HG02981 (cell line): Measurements from ENCODE around the gene KCNE4.

ENCODE experiments used
- ATAC-seq: cut with Tn5 transposase; IDR thresholded peaks from one replicate; pipeline ENCODE4 v1.9.1; 2021; ENCODE audit warnings: mild to moderate bottlenecking, moderate library complexity; ENCODE audit not compliant: unreplicated experiment

Gene KCNE4

DNA sequence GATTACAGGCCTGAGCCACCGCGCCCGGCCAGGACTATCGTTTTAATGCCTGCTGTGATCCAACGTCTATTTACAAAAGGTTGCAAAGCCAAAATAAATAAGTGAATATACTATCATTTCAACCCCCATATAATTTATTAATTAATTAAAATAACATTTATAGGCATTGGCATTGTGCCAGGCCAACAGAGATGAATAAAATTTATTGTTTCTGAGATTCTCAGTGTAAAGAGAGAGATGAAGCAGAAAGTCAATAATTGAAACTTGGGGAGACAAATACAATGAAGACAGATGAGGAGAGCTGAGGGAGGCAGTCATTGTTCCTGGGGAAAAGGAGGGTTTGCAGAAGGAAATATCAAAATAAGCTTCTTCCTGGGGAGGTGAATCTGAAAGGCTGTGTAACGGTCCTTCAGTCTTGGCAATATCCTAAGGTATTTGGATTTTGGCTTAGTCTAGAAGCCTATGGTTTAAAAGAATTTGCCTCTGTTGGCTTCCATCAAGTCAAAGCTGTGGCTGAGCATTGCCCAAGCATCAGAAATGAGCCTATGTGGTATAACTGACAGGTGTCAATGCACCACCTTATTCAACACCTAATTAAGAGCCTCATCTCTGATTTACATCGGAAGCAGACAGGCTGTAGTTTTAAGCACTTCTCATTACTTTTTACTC is 31.5 kb downstream of the KCNE4 start:
- no peak for ATAC-seq

DNA sequence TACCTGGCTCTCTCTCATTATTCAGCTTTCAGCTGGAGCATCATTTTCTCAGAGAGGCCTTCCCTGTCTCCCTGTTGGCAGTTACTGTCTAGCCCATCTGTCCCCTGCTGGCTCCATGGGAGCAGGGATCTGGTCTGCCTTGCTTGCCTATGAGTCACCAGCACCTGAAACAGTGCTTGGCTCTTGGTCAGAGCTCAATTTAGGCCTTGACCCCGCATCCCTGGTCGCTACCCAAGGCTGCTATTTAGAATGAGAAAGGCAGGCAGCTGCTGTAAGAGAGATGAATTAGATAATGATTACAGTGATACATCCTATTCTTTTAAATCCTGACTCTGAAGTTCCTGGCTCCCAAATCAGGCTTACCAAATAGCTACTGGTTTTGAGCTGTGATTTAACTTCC is 32.9 kb downstream of the KCNE4 start:
- no peak for ATAC-seq

DNA sequence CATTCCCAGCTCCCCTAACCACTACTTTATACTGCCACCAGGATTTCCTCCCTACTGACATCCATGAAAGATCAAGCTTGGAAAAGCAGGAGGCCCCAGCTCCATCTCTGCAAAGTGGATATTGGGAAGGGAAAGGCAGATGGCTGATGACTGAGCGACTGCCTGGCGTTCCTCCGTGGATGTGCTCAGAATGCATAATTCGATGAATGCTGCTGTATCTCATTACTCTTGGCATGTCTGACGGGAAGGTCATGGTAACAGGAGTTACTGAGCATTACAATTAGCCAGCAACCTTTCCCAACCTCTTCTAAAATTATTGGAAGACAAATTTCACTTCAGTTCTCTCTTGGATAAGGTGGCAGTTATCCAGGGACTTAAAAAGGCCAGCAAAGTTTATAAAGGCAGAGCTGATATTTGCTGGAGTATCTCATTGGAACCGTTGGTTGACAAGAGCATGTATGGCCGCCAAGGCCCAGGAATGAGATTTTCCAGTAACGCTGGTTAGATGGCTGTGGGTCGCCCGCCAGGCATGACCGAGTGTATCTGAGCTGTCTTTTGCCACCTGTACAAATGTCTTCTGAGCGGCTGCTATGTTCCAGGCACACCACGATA is 34.5 kb downstream of the KCNE4 start:
- ATAC-seq = no peak

DNA sequence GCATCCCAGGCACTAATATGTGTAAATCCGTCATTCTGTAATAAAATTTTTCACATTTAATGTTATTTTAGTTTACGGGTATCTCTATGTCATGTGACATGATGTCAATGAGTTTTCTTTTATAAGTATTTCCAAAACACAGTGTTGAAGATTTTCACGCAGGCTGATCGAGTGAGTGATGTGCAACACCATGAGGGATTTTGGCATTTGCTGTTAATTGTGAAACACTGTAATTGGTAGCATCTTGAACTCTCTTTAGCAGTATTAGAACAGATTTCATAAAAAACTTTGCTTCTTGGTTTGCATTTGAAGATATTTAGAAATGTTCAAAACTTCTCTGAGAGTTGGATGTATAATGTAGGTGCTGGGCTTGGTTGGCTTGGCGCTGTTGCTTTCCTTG is 35.5 kb downstream of the KCNE4 start:
- no peak for ATAC-seq

DNA sequence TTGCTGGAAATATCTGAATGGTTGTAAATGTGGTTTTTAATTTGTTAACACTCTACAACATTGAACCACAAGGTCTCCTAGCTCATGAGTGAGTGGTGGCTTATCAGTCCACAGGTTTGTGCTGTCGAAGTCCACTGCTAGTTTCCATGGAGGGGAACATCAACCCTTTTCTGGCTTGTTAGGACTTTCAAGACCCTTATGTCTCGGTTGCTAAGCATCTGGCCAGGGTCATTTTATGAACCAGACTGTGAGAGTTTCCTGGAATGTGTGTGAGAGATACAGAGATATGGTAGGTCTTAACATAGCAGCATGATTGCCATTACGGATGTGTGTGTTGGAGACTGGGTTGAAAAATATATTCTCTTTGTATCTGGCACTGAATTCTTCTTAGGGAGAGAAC is 36.9 kb downstream of the KCNE4 start:
- ATAC-seq = no peak

DNA sequence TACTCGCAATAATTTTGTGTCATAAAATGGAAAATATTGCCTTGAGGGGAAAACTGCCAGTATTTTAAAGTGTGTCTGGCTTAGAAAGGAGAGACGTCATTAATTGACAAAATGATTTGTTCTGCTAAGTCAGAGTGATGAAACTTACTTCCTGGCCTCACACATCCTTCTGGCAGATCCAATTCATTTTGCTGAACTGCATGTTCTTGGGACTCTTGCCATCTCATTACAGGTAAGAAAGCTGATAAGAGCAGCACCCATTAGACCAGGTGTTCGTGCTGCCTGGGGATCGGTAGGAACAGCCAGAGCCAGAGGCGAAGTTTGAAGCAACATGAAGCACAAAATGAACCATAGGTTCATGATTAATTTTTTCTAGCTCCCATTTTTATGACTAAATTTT is 38.0 kb downstream of the KCNE4 start:
- no peak for ATAC-seq

DNA sequence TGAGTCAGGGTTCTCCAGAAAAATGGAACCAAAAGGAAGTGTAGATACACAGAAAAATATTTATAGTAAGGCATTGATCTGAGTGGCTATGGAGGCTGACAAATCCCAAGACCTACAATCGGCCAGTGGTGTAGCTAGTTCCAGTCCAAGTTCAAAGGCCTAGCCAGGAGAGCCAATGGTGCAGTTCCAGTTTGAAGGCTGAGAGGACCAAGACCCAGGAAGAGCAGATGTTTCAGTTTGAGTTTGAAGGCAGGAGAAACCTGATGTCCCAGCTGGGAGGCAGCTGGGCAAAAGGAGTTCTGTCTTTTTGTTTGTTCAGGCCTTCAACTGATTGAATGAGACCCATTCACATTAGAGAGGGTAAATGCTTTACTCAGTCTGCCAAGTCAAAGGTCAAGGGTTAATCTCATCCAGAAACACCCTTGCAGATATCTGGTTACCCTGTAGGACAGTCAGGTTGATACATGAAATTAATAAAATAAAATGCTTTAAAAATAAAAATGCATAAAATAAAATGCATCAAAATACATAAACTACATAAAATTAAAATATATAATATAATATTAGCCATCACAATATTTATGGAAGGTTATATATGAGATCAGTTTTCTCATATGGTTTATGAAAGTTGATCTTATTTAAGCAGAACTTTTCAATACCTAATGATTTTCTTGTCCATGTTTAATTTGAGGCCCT is 38.7 kb downstream of the KCNE4 start:
- ATAC-seq = no peak

DNA sequence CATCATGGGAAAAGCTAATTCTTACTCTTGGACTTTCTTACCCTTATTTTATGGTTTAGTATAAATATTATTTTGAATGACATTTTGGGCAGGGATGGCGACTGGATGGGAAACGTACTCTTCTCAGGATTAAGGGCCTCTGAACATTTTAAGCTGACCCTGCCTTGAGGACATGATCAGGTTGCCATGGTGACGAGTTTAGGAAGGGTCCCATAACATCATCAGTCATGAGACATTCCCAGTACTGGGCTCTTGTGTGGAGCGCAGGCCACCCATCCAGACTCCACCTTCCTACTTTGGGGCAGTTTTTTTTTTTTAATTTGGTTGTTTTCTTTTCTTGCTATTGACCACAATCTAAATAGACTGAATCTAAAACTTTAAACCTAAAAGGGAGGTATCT is 40.7 kb downstream of the KCNE4 start:
- ATAC-seq = no peak

DNA sequence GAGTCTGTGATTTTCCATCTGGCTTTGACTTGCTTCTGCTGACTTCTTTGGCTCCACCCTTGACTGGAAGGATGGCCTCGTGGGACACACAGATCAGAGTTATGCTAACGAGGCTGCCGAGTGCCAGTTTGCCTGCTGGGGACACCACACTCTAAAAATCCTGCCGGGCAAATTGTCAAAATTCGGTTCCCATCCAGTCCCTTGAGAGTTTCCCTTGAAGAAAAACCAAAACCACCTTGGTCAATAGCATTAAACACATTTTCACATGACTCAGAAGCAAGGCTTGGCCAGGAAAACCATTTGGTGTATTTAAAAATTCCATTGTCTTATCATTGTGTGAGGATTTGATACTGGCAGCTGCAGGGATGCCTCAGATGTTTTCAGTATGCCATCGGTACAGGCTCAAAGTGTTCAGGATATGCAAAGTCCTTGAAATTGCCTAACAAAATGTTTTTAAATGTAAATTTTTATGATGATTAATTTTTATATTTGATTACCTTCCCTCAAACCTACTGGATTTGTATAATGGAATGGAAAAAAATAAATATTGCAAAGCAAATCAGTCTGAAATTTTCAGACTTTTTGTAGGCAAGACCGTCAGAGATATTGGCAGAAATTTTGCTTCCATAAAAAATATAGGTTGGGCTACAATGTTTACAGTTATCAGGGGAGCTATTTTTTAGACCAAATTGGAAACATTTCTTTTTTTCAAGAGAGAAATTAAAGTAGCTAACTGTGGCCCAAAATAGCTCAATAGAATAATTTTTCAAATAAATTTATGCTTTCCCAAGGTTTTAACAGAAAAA is 41.6 kb downstream of the KCNE4 start:
- ATAC-seq = no peak

DNA sequence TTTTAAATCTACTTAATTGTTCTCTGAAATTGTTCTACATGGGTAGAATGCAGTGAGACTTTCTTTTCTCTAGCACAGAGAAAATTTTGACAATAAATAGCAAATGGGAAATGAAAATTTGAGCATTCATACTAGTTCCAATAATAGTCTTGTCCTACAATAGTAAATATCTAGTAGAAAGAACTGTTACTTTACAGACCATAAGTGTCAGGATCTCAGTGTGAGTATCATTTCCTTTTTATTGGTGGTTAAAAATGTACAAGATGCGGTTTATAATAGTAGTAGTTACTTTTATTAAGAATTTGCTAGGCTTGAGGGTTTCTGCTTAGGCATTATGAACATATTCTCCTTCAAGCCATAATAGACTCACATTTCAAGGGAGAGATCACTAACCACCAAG is 43.2 kb downstream of the KCNE4 start:
- ATAC-seq = no peak

DNA sequence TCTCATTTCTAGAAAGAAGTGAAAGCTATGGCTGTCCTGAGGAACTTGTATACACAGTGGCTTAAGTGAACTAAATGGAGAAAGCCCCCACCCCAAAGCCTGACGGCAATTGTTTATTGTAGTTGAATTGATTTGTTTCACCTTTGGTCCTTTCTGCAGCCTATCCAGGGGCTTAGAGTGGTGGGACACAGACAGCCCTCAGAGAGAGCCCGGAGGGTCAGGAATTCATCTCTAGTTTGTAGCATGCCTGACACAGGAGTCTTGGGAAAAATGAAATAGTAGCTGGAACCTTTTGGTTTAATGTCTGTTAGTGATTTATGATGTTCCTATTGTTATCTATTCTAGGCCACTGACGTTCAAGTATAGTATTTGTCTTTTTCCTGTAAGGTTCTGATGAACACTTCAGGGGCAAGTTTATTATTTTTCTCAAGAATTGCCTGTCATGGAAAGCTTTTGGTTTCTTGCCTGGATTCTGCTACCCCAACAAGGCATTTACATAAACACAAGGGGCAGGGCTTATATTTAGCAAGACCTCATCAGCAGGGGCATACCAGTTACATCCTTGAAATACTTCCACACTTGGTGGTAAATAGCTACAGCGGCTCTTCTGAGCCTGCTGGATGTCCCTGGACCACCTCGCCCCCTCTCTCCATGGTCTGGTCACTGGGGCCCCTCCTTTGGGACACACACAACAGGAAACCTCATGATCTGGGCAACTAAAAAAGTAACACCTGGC is 44.4 kb downstream of the KCNE4 start:
- ATAC-seq = no peak

DNA sequence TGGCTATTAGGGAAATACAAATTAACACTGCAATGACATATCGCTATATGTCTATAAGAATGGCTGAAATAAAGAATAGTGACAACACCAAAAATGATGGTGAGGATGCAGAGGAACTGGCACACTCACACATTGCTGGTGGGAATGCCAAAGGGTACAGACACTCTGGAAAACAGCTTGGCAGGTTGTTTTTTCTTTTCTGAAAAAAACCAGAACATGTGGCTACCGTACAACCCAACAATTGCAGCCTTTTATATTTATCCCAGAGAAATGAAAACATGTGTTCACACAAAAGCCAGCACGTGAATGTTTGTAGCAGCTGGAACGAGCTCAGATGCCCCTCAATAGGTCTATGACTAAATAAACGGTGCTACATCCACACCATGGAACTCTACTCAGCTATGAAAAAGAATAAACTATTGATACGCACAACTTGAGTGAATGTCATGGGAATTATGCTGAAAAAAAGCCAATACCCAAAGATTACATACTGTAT is 45.9 kb downstream of the KCNE4 start:
- no peak for ATAC-seq

DNA sequence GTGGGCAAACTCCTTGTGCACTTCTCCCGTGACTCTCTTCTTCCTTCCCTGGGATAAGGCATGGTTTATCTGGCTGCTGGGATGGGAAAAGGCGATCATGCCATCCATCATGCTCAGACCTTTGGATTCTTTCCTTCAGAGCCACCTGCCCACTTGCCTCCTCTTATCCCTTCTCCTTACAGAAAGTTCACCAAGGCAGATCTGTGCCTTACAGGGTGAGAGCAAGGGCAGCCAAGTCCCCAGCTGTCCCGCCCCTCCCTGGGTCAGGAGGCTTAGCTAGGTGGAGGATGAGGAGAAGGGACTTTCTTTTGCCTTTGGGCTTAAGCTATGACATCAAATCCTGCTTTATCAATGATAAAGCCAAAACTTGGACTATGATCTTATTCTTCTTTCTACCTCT is 47.6 kb downstream of the KCNE4 start:
- ATAC-seq = no peak

DNA sequence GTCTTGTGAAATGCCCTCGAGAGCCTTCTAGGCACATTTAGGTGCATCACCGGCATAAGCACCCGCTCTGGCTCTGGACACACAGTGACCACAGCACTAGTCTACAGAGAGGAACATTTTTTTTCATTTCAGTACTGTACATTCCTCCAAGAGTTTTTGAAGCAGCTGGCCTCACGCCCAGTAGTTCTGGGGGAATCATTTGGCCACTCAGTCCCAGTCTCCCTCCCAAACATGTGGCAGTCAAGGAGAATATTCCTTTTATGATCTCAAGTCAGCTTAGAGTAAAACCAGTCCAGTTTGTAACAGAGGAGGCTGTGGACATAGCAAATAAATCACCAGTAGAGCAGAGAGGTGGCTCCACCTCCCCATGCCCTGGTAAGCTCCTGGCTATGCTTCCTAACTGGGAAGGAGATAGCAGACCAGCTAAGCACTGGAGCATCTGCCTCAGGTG is 48.1 kb downstream of the KCNE4 start:
- ATAC-seq = no peak

DNA sequence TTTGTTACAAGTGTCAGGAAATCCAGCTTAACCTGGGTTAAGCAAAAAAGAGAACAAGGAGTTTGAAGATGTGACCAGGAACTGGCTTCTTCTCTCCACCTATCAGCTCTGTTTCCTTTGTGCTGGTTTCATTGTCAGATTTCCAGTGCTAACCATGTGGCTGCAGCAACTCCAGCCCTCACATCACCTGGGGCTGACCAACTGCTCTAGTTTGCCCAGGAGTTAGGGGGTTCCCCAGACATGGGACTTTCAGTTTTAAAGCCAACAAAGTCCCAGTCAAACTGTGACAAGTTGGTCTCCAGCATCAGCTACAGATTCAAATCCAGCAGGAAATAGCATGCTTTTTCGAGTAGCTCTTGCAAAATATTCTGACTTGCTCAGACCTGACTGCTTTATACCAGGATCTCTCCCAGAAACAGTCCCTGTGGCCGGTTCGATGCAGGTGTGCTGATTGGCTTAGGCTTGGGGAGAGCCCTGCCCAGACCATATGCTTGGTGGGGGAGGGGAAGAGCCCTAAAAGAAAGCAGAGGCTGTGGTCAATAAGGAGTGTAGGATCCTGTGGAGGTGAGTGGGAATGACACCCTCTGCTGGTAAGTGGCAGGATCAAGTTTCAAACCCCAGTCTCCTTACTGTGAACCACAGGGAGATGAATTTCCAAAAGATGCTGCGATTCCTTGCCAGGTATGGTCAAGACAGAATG is 49.5 kb downstream of the KCNE4 start:
- peak; percentile 68 for ATAC-seq

DNA sequence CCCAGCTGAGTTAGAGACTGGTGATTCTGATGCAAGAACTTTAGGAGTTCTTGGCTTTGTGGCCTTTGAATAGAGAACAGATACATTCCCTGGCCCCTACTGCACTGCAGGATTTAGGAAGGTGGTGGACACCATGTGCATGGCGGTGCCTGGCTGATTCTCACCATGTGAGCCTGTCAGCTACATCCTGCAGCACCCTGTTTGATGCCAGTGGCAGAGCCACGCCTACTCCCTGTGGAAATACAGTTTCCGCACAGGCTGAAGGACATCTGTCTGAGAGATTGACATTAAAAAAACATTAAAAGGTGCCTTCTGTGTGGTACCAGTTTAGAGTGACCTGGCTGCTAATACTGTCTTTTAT is 50.0 kb downstream of the KCNE4 start:
- no peak for ATAC-seq

DNA sequence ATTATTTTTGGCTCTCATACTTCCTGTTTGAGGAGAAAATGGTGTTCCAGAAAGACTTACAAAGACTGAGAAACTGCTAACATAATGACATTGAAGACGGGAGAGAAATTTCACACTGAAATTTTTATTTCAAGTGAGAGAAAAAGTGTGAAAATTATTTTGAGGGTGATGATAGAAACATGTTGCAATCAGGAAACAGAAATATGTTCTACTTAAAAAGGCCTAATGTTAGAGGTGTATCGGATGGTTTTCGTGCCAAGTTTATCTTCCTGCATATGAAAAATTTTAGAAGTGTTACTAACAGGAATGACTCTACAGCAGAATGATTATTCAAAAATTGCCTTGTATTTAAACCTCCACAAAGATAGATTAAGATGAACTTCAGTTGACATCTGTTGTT is 50.5 kb downstream of the KCNE4 start:
- no peak for ATAC-seq

DNA sequence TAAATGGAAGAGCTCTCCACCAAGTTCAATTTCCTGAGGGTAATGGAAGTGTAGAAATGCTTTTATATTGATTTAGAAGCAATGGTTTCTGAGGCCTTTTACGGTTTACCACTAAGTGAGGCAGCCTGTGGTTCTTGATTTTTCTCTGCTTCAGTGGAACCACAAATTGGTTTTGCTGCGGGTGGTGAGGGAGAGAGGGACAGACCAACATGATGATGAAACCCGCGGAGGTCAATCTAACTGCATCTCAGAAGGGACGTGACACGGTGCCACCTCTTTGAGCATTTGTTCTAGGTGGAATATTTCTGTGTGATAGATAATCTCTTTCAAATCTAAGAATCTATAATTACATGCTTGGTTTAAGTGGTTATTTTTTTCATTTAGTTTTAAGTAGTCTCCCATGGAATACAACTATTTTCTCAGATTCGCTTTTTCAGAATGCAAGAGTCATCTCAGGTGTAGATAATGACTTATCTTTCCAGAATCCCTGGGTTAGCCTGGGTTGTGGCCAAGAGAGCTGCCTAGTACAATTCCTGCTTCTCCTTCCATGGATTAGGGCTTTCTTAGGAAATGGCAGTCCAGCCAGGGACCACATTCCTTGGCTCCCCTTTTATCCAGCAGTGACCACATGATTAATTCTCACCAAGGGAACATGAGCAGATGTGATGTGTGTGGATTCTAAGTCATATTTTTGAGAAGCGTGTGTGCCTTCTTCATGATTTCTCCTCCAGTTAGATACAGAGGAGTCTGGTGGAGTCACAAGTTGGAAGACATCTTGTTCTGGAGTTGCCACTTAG is 52.5 kb downstream of the KCNE4 start:
- ATAC-seq = no peak
